Measurements from ENCODE around the gene GRIN1.

The GRIN1 gene

DNA sequence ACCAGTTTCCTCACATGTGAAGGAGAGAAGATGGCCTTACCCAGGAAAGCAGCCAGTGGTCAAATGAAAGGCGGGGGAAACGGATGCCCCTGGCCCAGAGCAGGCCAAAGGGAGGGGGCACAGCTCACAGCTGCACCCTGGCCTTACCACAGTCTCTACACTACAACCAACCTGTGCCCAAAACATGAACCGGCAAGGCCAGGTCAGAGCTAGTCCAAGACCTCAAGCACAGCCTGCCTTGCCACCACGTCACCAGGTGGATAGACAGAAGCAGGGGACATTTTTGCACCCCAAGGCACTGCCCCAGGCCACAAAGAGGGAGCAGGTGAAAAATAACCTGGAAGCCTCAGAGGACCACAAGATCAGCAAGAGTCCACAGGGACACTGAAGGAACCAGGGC is 4.5 kb downstream of the GRIN1 start:
- CTCF ChIA-PET = no interaction called here
- no peak for TF ChIP-seq CTCF (IDR thresholded peaks at IDR 0.05; ENCODE audit: control extremely low read depth, extremely low read depth, low read depth, missing control alignments)
- POLR2A ChIA-PET = no interaction called here
- DNase-seq (ENCODE audit: extremely low spot score) = no peak

- no peak for TF ChIP-seq CTCF (IDR thresholded peaks at IDR 0.05; ENCODE audit: control extremely low read depth, extremely low read depth, low read depth, missing control alignments)
- POLR2A ChIA-PET = interaction anchor here (1.0 kb wide), 1 partner anchor 55 kb away, joined by 3 read pairs; no protein-coding TSS in a partner anchor
- DNase-seq (ENCODE audit: extremely low spot score) = no peak
- CTCF ChIA-PET = interaction anchor here (0.7 kb wide), 1 partner anchor 11 kb away, joined by 3 read pairs; no protein-coding TSS in a partner anchor
Observed at GRCh38 chr9:137145731-137146526, 7.0 kb downstream of the GRIN1 start.

DNA sequence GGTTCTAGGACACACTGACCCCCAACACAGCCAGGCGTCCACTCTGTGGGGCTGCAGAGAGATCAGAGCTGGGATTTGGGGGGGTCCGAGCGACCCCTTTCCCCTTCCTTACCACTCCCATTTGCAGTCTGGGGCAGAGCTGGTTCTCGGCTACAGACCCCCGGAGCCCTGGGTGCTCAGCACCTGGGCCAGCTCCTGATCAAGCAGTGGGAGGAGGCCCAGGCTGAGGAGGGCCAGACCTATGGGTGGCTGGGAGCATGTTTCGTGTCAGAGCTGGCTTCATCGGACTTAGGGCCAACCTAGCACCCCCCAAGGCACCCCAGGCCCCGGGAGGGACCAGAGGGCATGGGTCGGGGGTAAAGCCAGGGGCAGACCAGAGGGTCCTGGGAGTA is 7.6 kb downstream of the GRIN1 start:
- ChIA-PET CTCF (interaction anchor here (0.7 kb wide), 1 partner anchor 11 kb away, joined by 3 read pairs; no protein-coding TSS in a partner anchor), POLR2A (interaction anchor here (1.0 kb wide), 1 partner anchor 54 kb away, joined by 3 read pairs; no protein-coding TSS in a partner anchor)
- TF ChIP-seq CTCF (IDR thresholded peaks at IDR 0.05; ENCODE audit: control extremely low read depth, extremely low read depth, low read depth, missing control alignments) = no peak
- no peak for DNase-seq (ENCODE audit: extremely low spot score)

DNA sequence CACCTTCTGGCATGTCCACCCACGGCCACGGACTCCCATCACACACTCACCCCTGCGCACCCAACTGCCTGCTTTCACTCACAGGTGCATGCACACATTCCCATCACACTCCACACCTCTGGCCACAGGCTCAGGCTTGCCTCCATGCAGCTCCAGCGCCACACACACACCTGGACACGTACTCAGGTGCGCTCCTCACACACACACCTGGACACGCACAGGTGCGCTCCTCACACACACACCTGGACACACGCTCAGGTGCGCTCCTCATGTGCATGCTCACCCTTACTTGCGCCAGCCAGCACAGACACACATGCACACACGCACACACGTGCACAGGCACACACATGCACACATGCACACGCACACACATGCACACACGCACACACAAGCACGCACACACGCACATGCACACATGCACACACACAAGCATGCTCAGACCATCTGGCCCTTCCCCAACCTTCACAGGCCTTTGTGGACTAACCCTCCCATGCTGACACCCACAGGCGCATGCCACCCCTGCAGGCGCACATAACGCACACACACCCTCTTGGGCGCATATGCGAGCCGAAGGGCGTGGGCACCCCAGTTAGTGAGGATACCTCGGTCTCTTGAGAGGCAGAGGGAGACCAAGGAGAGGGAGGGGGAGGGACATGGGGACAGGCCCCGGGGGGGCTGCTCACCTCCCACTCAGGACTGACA is 8.3 kb downstream of the GRIN1 start:
- no peak for DNase-seq (ENCODE audit: extremely low spot score)
- POLR2A ChIA-PET = interaction anchor here (1.0 kb wide), 1 partner anchor 54 kb away, joined by 3 read pairs; no protein-coding TSS in a partner anchor
- no peak for TF ChIP-seq CTCF (IDR thresholded peaks at IDR 0.05; ENCODE audit: control extremely low read depth, extremely low read depth, low read depth, missing control alignments)
- CTCF ChIA-PET = no interaction called here

- POLR2A ChIA-PET = no interaction called here
- TF ChIP-seq CTCF (IDR thresholded peaks at IDR 0.05; ENCODE audit: control extremely low read depth, extremely low read depth, low read depth, missing control alignments) = no peak
- DNase-seq (ENCODE audit: extremely low spot score) = no peak
- CTCF ChIA-PET = no interaction called here
Observed at GRCh38 chr9:137147793-137148160, 8.8 kb downstream of the GRIN1 start.

GRCh38 chr9:137148242-137148641 is 9.3 kb downstream of the GRIN1 start:
- ChIA-PET CTCF (interaction anchor here (1.5 kb wide), 1 partner anchor 57 kb away, joined by 3 read pairs; the partner anchor contains the start of genes NDOR1 and TMEM203), POLR2A (no interaction called here)
- no peak for DNase-seq (ENCODE audit: extremely low spot score)
- TF ChIP-seq CTCF (IDR thresholded peaks at IDR 0.05; ENCODE audit: control extremely low read depth, extremely low read depth, low read depth, missing control alignments) = no peak
